Erythroblast (primary cell): ENCODE measurements around the gene PLCXD1.
"Not testable (repeated sequence)": the region's sequence is repeated elsewhere in the genome, so short reads cannot be mapped to it uniquely, and the experiment has no call there.

Experiments
- DNase-seq, 2 experiments: peaks; one replicate each; lab custom pipeline; 2025; lab: John Stamatoyannopoulos, UW
- GATA1 ChIP-seq: IDR thresholded peaks from 2 replicates; pipeline ENCODE4 v1.6.1; 2011; ENCODE audit warnings: low read depth, mild to moderate bottlenecking, control low read depth, low read length, moderate library complexity
- POLR2A ChIP-seq: IDR thresholded peaks from 2 replicates; pipeline ENCODE4 v1.6.1; 2011; ENCODE audit warnings: mild to moderate bottlenecking, low read length

PLCXD1 gene, protein sequence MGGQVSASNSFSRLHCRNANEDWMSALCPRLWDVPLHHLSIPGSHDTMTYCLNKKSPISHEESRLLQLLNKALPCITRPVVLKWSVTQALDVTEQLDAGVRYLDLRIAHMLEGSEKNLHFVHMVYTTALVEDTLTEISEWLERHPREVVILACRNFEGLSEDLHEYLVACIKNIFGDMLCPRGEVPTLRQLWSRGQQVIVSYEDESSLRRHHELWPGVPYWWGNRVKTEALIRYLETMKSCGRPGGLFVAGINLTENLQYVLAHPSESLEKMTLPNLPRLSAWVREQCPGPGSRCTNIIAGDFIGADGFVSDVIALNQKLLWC

DNA sequence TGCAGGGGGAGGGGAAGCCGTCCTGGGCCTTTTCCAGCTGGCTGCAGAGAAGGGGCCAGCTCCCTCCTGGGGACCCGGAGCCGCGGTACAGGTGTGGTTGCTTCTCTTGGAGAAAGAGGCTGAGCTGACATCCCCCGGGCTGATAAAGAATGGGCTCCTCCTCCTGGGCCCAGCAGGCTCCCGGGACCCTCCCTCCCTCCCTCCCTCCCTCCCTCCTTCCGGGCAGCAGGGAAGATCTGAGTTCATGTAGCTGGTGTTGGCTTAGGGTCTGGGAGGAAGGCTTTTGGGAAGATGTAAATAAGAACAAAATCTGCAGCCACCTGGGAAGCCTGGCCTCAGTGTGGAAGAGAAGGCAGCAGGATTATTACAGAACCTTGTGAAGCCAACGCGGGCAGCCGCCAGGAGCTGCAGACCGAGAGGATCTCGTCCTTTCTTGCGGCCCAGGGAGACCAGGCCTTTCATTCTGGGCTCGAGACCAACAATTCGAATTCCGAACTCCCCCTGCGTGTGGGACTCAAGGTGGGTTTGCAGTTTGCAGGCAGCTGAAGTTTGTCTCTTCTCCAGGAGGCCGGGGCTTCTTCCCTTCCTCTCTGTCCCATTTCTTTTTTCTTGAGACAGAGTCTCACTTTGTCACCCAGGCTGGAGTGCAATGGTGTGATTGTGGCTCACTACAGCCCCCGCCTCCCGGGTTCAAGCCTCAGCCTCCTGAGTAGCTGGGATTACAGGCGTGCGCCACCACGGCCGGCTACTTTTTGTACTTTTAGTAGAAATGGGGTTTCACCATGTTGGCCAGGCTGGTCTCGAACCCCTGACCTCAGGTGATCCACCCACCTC, at the start of gene PLCXD1:
Gene PLCXD1 (plus strand): TSS at position 216 of the 834 bp plus-strand sequence. CDS start 2,807 bp downstream, outside the sequence.
- TF ChIP-seq GATA1 (no peak), POLR2A (no peak)
- no peak for DNase-seq

DNA sequence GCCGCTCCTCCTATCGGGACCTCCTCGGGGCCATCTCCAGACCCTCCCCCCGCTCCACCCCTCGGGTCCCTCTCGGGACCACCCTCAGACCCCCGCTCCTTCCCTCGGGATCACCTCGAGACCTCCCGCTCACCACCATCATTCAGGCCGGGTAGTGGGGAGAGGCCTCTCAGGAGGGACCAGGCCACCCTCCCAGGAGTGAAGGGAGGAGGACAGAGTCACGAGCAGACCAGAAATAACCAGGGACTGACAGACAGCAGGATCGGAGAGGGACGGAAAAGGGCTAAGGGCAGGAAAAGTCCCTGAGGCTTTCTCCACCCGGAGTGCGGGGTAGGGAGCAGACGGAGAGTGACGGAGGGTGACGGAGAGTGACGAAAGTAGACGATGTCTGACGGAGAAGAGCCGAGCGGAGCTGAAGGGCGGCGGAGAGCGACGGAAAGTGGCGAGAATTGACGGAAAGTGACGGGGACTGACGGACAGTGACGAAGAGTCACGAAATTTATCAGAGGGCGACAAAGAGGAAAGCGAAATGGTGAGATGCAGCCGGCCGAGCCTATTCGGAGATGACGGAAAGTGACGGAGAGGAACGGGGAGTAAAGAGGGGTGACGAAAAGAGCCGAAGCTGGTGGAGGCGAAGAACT, 49.4 kb upstream of the PLCXD1 start:
- DNase-seq = not testable (repeated sequence)

GRCh38 chrX:232278-232655, 48.9 kb upstream of the PLCXD1 start:
- not testable (repeated sequence) for DNase-seq

DNA sequence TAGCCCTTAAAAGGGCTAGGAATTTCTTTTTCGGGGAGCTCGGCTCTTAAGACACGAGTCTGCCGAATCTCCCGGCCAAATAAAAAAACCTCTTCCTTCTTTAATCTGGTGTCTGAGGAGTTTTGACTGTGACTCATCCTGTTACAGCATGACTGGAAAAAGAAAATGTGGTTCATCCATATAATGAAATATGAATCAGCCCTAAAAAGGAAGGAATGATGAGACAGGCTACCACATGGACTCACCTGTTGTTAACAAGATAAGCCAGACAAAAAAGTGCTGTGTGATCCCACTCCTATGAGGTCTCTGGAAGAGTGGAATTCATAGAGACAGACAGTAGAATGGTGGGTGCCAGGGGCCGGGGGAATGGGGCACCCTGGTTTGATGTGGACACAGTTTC, 45.0 kb upstream of the PLCXD1 start:
- not testable (repeated sequence) for DNase-seq

DNA sequence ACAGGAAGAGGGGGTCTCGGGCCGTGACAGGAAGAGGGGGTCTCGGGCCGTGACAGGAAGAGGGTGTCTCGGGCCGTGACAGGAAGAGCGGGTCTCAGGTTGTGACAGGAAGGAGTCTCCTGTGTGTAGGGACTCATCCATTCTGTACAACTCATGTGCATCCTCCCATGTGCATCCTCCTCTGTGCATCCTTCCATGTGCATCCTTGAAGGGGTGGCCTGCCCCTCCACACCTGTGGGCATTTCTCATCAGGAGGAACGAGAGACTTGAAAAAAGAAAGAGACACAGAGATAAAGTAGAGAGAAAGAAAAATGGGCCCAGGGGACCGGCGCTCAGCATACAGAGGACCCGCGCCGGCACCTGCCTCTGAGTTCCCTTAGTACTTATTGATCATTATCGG, 30.2 kb upstream of the PLCXD1 start:
- no peak for TF ChIP-seq POLR2A
- no peak for TF ChIP-seq GATA1
- no peak for DNase-seq

- DNase-seq = not testable (repeated sequence)
Measured at GRCh38 chrX:251396-252243, 29.6 kb upstream of the PLCXD1 start.

- TF ChIP-seq GATA1 (no peak), POLR2A (no peak)
Measured at GRCh38 chrX:252244-252956, 28.8 kb upstream of the PLCXD1 start.

GRCh38 chrX:252957-253291, 28.3 kb upstream of the PLCXD1 start:
- TF ChIP-seq GATA1 = no peak
- TF ChIP-seq POLR2A = no peak
- no peak for DNase-seq

More at GRCh38 chrX:252244-252956, 28.8 kb upstream of the PLCXD1 start:
- no peak for DNase-seq

GRCh38 chrX:253451-254297, 27.5 kb upstream of the PLCXD1 start:
- TF ChIP-seq GATA1 (no peak), POLR2A (no peak)
- DNase-seq = no peak

DNA sequence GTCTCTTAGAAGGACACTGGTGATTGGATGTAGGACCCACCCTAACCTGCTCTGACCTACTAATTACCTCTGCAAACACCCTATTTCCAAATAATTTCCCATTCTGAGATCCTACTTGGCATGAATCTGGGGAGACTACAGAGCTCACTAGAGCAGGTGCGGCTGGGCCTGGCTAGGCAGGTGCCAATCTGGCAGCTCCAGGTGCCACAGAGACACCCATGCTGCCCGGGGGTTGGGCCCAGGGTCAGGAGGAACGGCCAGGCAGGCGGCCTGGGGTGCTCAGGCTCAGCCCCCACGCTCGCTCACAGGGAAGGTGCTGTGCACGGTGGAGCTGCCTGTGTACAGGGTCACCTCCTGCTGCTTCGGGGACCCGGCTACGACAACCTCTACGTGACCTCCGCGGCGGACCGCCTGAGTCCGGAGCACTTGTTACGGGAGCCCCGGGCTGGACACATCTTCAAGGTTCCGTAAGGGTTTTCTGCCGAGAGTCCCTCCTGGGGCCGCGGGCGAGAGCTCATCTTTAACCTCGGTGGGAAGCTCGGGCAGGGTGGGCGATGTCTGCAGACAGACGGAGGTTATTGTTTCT, 26.5 kb upstream of the PLCXD1 start:
- TF ChIP-seq GATA1 (no peak), POLR2A (no peak)
- DNase-seq = no peak

GRCh38 chrX:255923-256331, 25.3 kb upstream of the PLCXD1 start:
- DNase-seq = no peak
- TF ChIP-seq GATA1 (no peak), POLR2A (no peak)

DNA sequence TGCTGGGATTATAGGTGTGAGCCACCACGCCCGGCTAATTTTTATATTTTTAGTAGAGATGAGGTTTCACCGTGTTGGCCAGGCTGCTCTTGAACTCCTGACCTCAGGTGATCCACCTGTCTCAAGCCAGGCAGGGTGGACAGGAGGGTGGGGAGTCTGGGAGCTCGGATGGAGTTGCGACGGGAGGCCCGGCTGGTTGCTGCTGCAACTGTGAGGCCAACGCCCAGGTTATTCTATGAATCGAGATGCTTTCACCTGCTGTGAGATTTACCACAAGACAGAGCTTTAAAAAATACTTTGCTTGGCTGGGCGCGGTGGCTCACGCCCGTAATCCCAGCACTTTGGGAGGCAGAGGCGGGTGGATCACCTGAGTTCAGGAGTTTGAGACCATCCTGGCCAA, 24.1 kb upstream of the PLCXD1 start:
- DNase-seq = not testable (repeated sequence)
